Lower lobe of right lung (tissue), 2 donors: ENCODE data around the gene RHBDD3. TPM values are rescaled to one million over a fixed set of nuclear protein-coding genes. Genes with fewer than 3 reads are reported as not detected.

Experiments
- ATAC-seq, 2 donors: fragments of 200-7000 bp; cut with Tn5 transposase; one replicate each; pipeline ENCODE4 v1.9.1; 2020 to 2022; ENCODE audit warnings: mild to moderate bottlenecking in 2 of 2, moderate library complexity in 2 of 2
- DNase-seq: peaks from one replicate; pipeline ENCODE4 v3.0.0-alpha.2; 2020
- H3K27ac ChIP-seq: fragments of 200-600 bp; one replicate; pipeline ENCODE4 v1.8.0; 2022
- H3K27me3 ChIP-seq: fragments of 200-600 bp; one replicate; pipeline ENCODE4 v1.8.0; 2022; ENCODE audit warnings: low read depth
- H3K36me3 ChIP-seq: fragments of 200-600 bp; one replicate; pipeline ENCODE4 v1.8.0; 2022; ENCODE audit warnings: mild to moderate bottlenecking
- H3K4me1 ChIP-seq: fragments of 200-600 bp; one replicate; pipeline ENCODE4 v1.8.0; 2022
- H3K4me3 ChIP-seq: fragments of 200-600 bp; one replicate; pipeline ENCODE4 v1.8.0; 2022; ENCODE audit warnings: mild to moderate bottlenecking
- H3K9me3 ChIP-seq: fragments of 200-600 bp; one replicate; pipeline ENCODE4 v1.8.0; 2022
- intact Hi-C: fragments of 100-400 bp; cut with DNase I; formaldehyde crosslinking; loops from one replicate; pipeline ENCODE4 v1.11.0; 2022
- total RNA-seq: library from RNA; stranded (reverse); fragmentation: NEBNext Ultra II Directional; extraction: Animal tissue kit (Norgen Biotek cat#: 25700); gene quantifications from one replicate; pipeline ENCODE4 v1.2.1, GENCODE V29; 2021
- TF ChIP-seq, protein P1 (sequence below): fragments of 200-600 bp; IDR thresholded peaks from one replicate; pipeline ENCODE4 v1.8.0; 2022; ENCODE audit warnings: antibody characterized with exemption, mild to moderate bottlenecking
- donor health status: DM: no; HTN: yes; CAD: no; lungs with severe emphysema.

RHBDD3 gene
- total RNA-seq, 1 donor from 2014 or later: 16.4 TPM

DNA sequence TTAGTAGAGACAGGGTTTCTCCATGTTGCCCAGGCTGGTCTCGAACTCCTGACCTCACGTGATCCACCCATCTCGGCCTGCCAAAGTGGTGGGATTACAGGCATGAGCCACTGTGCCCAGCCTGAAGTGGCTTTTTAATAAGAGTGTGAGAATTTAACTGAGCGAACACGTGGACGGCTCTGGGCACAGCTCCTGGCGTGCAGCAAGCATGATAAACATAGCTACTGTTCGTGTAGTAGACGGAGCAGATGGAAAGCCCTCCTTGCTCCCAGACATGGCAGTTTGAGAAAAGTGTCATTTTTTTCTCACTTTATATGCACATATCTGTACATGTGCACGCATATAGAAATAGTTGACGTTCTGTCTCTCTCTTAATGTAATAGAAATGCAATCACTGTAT lies 55.0 kb downstream of the RHBDD3 start:
- H3K4me1 ChIP-seq: peaks cover 7% of the 10 kb centered on the region
- TF ChIP-seq, protein P1, sequence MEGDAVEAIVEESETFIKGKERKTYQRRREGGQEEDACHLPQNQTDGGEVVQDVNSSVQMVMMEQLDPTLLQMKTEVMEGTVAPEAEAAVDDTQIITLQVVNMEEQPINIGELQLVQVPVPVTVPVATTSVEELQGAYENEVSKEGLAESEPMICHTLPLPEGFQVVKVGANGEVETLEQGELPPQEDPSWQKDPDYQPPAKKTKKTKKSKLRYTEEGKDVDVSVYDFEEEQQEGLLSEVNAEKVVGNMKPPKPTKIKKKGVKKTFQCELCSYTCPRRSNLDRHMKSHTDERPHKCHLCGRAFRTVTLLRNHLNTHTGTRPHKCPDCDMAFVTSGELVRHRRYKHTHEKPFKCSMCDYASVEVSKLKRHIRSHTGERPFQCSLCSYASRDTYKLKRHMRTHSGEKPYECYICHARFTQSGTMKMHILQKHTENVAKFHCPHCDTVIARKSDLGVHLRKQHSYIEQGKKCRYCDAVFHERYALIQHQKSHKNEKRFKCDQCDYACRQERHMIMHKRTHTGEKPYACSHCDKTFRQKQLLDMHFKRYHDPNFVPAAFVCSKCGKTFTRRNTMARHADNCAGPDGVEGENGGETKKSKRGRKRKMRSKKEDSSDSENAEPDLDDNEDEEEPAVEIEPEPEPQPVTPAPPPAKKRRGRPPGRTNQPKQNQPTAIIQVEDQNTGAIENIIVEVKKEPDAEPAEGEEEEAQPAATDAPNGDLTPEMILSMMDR: no peak
- intact Hi-C loops: no loop called here
- DNase-seq (no peak), ATAC-seq (no peak)
- H3K36me3 ChIP-seq: no peaks in the 10 kb centered on the region
- no peaks in the 10 kb centered on the region for H3K27me3 ChIP-seq
- no peak overlapping the region for H3K4me3 ChIP-seq
- H3K27ac ChIP-seq: no peak overlapping the region
- H3K9me3 ChIP-seq: no peaks in the 10 kb centered on the region

DNA sequence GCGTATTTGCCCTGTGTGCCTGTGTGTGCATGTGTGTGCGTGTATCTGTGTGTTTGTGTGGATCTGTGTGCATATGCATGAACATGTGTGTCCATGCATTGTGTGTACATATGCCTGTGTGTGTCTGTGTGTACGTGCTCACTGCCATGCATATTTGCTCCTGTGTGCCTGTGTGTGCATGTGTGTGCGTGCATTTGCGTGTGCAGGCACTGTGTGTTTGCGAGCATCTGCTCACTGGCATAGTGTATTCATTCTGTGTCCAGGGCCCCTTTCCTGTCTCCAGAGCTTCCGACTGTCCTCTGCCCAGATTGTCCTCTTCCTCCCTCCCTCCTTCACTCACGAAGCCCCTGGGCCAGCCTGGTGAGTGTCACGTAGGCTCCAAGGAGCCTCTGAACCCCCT lies 56.3 kb downstream of the RHBDD3 start:
- no peak for ATAC-seq
- Histone ChIP-seq H3K9me3 (no peaks in the 10 kb centered on the region), H3K4me3 (no peak overlapping the region), H3K4me1 (peaks cover 7% of the 10 kb centered on the region), H3K36me3 (no peaks in the 10 kb centered on the region), H3K27ac (no peak overlapping the region), H3K27me3 (no peaks in the 10 kb centered on the region)
- TF ChIP-seq, protein P1: no peak
- DNase-seq: no peak
- intact Hi-C loops: no loop called here

DNA sequence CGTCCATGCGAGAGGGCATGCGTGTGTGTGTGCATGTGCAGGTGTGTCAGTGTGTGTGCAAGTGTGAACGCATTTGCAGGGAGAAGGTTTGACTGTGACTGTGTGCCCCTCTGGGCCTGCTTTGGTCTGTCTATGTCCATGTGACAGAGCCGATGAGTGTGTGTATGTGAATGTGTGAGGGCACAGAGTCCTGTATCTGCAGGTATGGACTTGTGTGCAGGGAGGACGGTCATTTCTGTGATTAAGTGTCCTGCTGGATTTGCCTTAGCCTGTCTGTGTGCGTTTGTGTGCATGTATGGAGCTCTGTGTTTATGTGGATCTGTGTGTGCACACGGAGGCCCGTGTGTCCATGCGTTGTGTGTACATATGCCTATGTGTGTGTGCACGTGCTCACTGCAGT lies 56.7 kb downstream of the RHBDD3 start:
- Histone ChIP-seq H3K27me3 (no peaks in the 10 kb centered on the region), H3K27ac (no peak overlapping the region), H3K36me3 (no peaks in the 10 kb centered on the region), H3K4me3 (no peak overlapping the region), H3K4me1 (peaks cover 11% of the 10 kb centered on the region), H3K9me3 (no peaks in the 10 kb centered on the region)
- intact Hi-C loops: no loop called here
- DNase-seq (no peak), ATAC-seq (no peak)
- TF ChIP-seq, protein P1: no peak

Other genes starting within 250 kb of the RHBDD3 start
- gene C22orf31, start 206.2 kb downstream of the RHBDD3 start, total RNA-seq: not detected
- 23.5 TPM for gene KREMEN1, start 194.9 kb downstream of the RHBDD3 start, total RNA-seq
- gene EMID1, start 62.1 kb downstream of the RHBDD3 start, total RNA-seq: 8.2 TPM
- 159 TPM for gene EWSR1, start 287 bp upstream of the RHBDD3 start, total RNA-seq
- 29.9 TPM for gene GAS2L1, start 38.7 kb upstream of the RHBDD3 start, total RNA-seq
- gene RASL10A, start 47.7 kb upstream of the RHBDD3 start, total RNA-seq: 0.83 TPM
- gene AP1B1, start 120.6 kb upstream of the RHBDD3 start, total RNA-seq: 70.3 TPM
- not detected for gene RFPL1, start 170.6 kb upstream of the RHBDD3 start, total RNA-seq
- gene NEFH, start 212.2 kb upstream of the RHBDD3 start, total RNA-seq: 1.0 TPM